ENCODE data around the gene SETD1B.

DNA sequence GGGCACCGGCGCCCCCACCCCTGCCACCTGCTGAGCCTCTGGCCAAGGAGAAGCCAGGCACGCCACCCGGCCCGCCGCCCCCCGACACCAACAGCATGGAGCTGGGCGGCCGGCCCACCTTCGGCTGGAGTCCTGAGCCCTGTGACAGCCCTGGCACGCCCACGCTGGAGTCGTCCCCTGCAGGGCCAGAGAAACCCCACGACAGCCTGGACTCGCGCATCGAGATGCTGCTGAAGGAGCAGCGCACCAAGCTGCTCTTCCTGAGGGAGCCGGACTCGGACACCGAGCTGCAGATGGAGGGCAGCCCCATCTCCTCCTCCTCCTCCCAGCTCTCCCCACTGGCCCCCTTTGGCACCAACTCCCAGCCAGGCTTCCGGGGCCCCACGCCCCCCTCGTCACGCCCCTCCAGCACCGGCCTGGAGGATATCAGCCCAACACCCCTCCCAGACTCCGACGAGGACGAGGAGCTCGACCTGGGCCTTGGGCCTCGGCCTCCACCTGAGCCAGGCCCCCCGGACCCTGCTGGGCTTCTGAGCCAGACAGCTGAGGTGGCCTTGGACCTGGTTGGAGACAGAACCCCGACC lies 6.5 kb downstream of the SETD1B start:
- TF ChIP-seq POLR2A (IDR thresholded peaks at IDR 0.05), result no peak
- TF ChIP-seq CTCF (IDR thresholded peaks at IDR 0.05), result no peak
